ENCODE results near the gene PRDM10. TPM values are rescaled to one million over a fixed set of nuclear protein-coding genes. Genes with fewer than 3 reads are reported as not detected.
A peak's percentile ranks its signal among the peaks of the same experiment; 100 is the strongest.
"Not testable (repeated sequence)": the region's sequence is repeated elsewhere in the genome, so short reads cannot be mapped to it uniquely, and the experiment has no call there.

The PRDM10 gene, protein sequence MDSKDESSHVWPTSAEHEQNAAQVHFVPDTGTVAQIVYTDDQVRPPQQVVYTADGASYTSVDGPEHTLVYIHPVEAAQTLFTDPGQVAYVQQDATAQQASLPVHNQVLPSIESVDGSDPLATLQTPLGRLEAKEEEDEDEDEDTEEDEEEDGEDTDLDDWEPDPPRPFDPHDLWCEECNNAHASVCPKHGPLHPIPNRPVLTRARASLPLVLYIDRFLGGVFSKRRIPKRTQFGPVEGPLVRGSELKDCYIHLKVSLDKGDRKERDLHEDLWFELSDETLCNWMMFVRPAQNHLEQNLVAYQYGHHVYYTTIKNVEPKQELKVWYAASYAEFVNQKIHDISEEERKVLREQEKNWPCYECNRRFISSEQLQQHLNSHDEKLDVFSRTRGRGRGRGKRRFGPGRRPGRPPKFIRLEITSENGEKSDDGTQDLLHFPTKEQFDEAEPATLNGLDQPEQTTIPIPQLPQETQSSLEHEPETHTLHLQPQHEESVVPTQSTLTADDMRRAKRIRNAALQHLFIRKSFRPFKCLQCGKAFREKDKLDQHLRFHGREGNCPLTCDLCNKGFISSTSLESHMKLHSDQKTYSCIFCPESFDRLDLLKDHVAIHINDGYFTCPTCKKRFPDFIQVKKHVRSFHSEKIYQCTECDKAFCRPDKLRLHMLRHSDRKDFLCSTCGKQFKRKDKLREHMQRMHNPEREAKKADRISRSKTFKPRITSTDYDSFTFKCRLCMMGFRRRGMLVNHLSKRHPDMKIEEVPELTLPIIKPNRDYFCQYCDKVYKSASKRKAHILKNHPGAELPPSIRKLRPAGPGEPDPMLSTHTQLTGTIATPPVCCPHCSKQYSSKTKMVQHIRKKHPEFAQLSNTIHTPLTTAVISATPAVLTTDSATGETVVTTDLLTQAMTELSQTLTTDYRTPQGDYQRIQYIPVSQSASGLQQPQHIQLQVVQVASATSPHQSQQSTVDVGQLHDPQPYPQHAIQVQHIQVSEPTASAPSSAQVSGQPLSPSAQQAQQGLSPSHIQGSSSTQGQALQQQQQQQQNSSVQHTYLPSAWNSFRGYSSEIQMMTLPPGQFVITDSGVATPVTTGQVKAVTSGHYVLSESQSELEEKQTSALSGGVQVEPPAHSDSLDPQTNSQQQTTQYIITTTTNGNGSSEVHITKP
- total RNA-seq (2014; rRNA removed; shearing (Covaris generic)) = 6.3 and 9.0 TPM in 2 replicates

DNA sequence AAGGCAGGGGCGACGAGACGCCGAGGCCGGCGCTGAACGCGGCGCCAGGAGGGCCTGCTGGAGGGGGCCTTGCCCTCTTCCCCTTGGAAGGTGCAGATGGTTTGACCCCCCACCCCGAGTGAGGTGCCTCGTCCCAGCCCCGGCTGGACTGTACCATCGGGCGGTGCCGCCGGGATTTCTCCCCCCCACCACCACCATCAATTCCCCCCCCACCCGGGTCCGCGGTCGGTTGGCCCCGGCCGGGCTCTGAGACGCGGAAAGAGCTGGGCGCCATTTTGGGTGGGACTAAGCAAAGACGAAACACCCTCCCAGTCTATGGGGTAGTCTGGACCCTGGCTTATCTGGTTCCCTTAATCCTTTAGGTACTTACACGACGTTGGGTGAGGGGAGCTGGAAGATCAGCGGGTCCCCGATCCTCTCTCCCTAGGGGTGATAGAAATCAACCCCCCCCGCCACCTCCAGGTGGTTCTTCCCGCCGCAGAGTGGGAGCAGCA lies at the start of gene PRDM10:
TSS of gene PRDM10 (minus strand) at position 484 of the 494 bp plus-strand sequence. CDS start 41,871 bp downstream, outside the sequence.
- DNase-seq (ENCODE audit: low read depth) = peak; percentile 83

DNA sequence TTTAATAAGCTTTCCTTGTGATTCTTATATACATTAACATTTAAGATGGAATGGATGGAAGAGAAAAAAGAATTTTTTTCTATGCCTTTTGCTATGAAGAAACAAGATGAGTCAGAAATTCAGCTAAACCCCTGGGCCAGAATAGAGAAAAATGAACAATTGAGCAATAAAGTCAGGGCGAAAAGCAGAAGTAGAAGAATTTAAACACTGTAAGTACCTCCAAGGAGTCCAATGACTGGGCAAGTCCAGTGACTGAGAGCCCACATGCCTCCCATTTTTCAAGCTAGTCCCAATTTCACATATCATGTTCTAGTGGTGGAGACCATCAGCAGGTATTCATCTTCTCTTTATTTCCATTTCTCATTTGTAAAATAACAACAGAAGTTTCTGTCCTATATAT lies 48.4 kb upstream of the PRDM10 start:
- DNase-seq (ENCODE audit: low read depth) = no peak

DNA sequence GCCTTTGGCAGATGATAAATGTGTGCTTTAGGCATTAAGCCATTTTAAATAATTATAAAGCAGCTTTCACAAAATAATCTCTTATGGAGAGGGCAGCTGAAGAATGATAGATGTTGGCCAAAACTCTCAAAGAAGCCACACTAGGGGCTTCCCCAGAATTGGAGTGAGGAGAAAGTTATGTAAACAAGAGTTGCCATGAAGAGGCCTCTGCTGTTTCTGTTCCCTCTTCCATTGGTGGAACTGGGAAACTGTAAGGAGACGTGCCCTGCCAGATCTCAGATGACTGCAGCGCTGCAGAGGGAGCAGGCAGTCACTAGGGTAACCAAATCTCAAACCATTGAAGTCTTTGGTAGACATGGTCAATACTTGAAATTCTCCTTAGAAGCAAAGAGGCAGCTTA lies 47.6 kb upstream of the PRDM10 start:
- DNase-seq (ENCODE audit: low read depth) = peak; percentile 12

DNA sequence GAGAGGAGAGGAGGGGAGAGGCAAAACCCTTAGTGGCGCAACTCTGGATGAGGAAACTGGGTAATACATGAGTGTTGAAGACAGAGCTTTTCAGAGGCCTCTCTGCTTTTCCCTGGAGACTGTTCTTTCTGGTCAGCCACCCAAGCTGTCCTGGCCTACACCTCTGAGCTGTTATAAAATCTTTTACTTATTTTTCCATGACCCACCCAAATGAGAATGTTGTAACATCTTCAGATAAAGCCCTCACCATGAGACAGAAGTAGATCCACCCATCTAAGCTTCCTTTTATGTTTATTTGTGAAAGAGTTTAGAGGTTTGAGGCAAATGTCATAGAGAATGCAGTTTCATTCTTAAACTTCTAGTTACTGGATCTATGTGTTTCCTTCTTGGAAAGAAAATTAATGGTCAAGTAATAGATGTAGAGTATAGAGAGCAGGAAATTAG lies 46.7 kb upstream of the PRDM10 start:
- DNase-seq (ENCODE audit: low read depth) = no peak

DNA sequence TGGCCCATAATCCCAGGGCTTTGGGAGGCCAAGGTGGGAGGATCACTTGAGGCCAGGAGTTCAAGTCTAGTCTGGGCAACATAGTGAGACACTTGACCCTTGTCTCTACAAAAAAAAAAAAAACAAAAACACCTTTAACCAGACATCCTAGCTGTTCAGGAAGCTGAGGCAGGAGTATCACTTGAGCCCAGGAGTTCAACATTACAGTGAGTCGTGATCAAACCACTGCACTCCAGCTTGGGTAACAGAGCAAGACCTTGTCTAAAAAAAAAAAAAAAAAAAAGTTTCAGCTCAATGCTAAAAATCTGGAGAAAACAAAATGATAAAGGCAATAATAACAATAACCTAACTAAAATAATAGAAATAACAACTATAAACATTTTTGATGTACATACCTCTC lies 44.5 kb upstream of the PRDM10 start:
- no peak for DNase-seq (ENCODE audit: low read depth)

DNA sequence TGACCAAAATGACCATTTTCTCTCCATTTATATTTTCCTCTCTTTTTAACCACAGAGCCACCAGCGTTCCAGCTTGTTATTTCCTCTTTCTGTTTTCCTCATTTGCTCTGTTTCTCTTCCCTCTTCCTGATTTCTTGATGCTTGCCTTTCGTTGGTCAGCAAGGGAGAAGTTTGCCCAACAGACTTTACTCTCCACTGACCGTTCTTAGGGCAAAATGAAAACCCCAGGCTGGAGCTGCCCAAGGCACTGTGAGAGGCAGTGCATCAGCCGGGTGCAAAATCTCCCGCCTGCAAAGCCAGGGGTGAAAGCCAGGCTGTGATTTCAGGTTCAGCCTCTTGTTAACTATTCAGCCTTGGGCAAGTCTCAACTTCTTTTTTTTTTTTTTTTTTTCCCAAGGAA lies 40.9 kb upstream of the PRDM10 start:
- DNase-seq (ENCODE audit: low read depth) = no peak

DNA sequence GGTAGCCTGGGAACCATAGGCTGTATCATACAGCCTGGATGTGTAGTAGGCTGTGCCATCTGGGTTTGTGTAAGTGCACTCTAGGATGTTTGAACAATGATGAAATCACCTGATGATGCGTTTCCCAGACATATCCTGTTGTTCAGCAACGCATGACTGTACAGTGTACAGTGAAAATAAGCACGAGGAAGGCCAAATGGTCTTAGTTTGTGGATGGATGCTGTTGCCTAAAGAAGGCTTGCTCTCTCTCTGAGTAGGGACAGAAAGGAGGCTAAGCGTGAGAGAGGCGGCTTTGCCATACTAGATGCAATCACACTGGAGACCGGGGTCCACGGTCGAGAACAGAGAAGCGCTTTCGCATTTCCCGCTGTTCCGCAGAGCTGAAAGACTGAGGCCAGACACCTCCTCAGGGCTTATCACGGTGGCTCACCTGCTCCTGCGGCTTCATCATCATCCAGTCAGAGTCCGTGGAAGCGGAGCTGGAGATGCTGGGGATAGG lies 39.5 kb upstream of the PRDM10 start:
- DNase-seq (ENCODE audit: low read depth) = peak; percentile 75

DNA sequence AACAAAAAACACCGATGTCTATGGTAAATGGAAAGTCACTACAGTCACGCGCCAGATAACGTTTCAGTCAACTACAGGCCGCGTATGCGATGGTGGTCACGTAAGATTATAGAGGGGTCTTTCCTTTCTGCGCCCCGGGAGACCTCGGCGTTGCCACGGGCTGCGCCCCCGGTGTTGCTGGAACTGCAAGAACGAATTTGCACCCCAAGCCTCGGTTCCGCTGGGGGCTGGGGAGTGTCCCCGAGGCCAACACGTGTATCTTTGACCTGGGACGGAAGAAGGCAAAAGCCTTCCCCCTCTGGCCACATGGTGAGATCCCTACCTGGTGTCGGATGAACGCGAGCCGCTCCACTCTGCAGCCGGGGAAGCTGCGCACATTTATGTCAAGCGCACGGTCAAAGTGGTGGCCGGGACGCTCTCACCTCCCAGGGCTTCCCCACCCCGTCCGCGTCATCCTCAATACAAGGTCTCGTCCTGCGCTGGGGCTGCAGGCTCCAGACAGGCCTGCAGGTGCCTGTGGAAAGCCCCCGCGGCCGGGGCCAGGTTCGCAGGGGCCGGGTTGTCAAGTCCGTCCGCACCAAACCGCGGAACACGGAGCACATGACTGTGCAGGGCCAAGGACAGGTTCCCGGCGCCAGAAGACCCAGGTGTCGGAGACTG lies 37.8 kb upstream of the PRDM10 start:
- no peak for DNase-seq (ENCODE audit: low read depth)

DNA sequence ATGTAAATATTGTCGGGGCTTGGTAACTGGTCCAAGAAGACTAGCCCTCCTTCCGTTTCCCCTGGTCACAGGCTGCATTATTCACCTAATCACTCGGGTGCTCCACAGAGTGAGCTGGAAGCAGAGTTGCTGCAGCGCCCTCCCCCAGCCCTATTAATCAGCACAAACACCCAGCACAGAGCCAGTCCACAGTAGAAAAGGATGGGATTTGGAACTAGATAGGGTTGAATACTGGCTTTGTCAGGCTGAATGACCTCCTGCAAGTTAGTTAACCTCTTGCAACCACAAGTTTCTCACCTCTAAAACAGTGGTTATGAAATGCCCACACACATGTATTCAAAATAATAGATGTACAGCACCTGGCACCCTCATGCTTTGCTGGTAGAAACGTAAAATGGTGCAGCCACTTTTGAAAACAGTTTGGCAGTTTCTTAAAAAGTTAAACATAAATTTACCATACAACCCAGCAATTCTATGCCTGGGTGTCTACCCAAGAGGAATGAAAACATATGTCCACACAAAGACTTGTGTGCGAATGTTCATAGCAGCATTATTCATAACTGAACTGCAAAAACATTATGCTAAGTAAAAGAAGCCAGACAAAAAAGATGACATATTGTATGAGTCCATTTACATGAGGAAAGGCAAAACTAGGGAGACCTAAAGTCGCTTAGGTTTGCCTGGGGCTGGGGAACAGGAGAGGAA lies 35.4 kb upstream of the PRDM10 start:
- peak; percentile 50 for DNase-seq (ENCODE audit: low read depth)

DNA sequence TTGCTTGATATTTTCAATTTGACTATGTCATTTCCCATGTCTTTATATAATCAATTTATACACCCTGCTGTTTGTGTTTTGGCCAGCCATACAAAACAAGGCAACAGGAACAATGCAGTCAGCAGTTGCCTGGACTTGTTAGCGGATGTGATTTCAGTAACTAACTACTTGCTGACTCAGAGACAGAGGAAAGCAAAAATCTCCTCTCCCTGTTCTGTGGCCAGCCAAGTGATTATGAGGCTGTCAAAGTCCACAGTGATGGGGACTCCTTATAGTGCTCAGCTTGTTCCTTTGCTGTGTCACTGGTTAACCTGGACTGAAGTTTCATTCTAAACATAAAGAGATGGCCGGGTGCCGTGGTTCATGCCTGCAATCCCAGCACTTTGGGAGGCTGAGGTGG lies 34.4 kb upstream of the PRDM10 start:
- DNase-seq (ENCODE audit: low read depth) = peak; percentile 84

DNA sequence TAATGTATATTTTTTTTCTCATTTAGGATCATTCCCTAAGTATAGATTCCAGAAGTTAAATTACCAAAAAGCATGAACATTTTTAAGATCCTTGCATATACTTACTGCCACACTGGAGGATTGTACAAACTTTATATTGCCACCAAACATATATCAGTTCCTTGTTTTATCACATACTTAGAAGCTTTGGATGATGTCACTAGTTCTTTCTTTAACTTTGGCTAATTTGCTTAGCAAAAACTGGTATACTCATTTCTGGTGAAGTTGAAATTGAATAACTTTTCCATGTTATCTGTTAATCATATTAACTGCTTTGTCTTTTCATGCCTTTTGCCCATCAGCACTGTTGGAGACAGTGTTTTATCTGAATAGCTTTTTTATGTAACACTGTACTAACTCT lies 31.6 kb upstream of the PRDM10 start:
- DNase-seq (ENCODE audit: low read depth) = no peak

DNA sequence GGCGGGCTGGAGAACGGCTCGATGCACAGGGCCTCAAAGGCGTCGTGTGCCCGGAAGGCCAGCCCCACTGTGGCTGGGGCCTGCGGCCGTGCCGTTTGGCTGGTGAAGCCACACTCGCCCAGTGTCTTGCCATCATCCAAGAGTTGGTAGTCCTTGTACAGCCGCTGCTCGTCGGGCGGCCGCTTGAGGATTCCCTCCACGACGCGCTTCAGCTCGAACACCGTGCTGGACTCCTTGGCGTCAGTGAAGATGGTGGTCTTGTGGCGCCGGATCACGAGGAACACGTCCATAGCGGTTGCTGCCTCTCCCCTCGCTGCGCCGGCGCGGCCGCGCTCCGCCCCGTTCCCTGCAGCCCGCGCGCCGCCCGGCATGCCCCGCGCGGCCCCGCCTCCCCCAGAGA lies 30.3 kb upstream of the PRDM10 start:
- DNase-seq (ENCODE audit: low read depth) = no peak

DNA sequence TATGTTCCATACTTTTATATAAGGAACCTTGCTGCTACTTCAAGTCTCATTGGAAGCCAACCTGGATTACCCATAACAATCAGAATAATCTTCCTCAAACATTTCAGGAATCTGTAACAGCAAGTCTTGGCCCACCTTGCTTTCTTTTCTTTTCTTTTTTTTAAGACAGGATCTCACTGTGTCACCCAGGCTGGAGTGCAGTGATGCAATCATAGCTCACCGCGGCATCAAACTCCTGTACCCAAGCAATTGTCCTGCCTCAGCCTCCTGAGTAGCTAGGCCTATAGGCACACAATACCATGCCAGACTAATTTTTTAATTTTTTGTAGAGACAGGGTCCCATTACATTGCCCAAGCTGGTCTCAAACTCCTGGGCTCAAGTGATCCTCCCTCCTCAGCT lies 29.3 kb upstream of the PRDM10 start:
- no peak for DNase-seq (ENCODE audit: low read depth)

DNA sequence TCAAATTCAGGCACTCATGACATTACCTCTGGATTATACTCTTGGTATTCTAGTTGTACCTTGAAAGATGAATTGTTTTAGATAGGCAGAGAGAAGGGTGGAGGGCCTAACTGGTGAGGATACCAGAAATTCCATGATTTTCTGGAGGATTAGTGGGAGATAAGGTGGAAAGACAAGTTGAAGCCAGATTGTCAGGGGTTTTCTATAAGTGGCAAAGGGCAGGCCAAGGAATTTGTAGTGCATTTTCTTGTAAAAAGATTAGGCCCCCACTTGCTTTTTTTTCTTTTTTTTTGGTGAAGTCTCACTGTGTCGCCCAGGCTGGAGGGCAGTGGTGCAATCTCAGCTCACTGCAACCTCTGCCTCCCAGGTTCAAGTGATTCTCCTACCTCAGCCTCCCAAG lies 28.4 kb upstream of the PRDM10 start:
- DNase-seq (ENCODE audit: low read depth) = no peak

DNA sequence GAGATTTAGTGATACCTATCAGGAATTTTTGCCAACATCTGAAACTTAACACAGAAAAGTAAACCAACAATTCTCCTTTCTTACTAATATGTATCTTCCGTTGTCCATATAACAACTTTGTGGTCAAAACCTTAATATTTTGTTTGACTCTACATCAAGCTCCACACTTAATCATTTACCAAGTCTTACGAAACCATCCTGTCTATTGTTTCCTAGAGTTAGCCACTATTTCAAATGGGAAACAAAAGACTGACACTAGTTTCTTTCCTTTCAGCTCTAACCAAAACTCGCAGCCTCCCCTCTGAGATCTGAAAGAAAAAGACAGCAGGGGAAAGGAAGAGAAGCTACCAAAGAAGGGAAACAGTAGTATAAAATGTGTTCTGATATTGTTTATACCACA lies 26.5 kb upstream of the PRDM10 start:
- peak; percentile 16 for DNase-seq (ENCODE audit: low read depth)

DNA sequence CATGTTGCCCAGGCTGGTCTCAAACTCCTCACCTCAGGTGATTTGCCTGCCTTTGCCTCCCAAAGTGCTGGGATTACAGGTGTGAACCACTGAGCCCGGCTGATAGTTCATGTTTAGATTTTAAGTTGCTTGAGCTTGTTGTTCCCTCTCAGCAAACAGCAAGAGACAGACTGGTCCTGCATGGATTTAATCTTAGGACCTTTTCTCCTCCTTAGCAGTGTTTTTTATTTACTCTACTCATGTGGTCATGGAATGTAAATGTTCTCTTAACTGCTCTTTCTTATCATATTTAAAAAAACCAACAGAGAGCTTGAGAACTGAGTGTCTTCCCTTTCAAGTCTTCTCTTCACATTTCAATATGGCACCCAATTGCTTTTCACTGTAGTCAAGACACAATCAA lies 22.7 kb upstream of the PRDM10 start:
- DNase-seq (ENCODE audit: low read depth) = no peak

DNA sequence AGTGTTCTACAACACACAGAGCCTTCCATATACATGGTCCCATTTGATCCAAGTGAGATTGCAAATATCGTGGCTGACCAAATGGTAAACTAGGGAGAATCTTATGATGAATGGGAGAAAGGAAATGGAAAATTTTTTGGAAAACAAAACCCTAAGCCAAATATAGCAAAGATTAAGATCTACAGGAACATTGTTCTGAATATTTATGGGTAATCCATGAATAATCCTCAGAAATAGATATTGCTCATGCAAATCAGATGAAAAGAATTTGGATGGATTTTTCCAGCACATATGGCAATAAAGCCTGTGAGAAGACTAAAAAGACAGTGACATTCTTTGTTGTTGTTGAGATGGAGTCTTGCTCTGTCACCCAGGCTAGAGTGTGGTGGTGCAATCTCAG lies 21.7 kb upstream of the PRDM10 start:
- peak; percentile 26 for DNase-seq (ENCODE audit: low read depth)

DNA sequence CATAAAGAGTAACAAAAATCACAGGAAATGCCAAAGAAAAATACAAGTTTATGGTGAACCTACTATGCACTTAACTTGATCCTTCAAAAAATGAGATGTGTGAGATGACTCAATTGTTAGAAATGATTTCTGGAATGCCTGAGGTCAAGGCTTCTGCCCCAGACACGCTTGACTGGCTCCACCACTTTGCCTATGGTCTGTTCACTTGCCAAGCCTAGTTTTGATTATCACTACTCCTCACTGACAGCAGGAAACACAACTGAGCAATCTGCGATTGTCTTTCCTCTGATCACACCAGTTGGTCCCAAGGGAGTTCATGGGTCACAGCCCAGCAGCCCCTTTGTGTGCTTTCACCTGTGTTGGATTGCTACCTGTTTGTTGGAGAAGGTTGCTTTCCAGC lies 20.6 kb upstream of the PRDM10 start:
- peak; percentile 93 for DNase-seq (ENCODE audit: low read depth)

DNA sequence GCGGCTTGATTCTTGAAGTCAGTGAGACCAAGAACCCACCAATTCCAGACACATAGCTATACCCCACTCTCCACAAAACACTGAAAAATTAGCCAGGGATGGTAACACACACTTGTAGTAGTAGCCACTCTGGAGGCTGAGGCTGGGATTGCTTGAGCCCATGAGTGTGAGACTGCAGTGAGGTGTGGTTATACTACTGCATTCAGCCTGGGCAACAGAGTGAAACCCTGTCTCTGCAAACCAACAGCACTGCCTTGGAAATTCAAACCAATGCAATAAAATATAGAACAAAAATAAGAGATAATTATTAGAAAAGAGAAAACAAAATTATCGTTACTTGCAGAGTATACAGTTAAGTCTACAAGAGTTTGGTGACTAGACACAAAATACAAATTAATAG lies 20.2 kb upstream of the PRDM10 start:
- peak; percentile 49 for DNase-seq (ENCODE audit: low read depth)

DNA sequence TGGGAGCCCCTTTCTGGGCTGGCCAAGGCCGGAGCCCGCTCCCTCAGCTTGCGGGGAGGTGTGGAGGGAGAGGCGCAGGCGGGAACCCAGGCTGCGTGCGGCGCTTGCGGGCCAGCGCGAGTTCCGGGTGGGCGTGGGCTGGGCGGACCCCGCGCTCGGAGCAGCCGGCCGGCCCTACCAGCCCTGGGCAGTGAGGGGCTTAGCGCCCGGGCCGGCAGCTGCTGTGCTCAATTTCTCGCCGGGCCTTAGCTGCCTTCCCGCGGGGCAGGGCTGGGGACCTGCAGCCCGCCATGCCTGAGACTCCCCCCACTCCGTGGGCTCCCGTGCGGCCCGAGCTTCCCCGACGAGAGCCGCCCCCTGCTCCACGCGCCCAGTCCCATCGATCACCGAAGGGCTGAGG lies 19.0 kb upstream of the PRDM10 start:
- not testable (repeated sequence) for DNase-seq (ENCODE audit: low read depth)

DNA sequence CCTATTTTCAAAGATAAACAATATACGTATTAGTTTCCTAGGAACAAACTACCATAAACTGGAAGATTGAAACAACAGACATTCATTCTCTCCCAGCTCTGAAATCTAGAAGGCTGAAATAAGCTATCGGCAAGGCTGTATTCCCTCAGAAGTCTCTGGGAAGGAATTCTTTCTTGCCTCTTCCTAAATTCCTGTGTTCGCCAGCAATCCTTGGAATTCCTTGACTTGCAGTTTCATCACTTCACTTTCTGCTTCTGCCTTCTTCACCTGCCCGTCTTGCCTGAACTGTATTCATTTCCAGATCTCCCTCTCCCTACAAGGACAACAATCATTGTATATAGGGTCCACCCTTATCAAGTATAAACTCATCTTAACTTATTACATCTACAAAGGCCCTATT lies 17.7 kb upstream of the PRDM10 start:
- DNase-seq (ENCODE audit: low read depth) = no peak
